HUDEP-2 (cell line): ENCODE results near the gene MGAT5.

Experiments
- DNase-seq, 76 experiments: peaks; one replicate each; lab custom pipeline; 2025; ENCODE audit not compliant: unreplicated experiment in 76 of 76; lab: John Stamatoyannopoulos, UW

MGAT5 gene

GRCh38 chr2:134325696-134326095 lies 71.8 kb downstream of the MGAT5 start:
- DNase-seq: no peak

GRCh38 chr2:134327367-134327766 lies 73.5 kb downstream of the MGAT5 start:
- no peak for DNase-seq

GRCh38 chr2:134331081-134331480 lies 77.2 kb downstream of the MGAT5 start:
- no peak for DNase-seq

- DNase-seq: no peak
Measured at GRCh38 chr2:134333646-134334189, 79.8 kb downstream of the MGAT5 start.

- no peak for DNase-seq
Measured at GRCh38 chr2:134334542-134335353, 80.9 kb downstream of the MGAT5 start.

GRCh38 chr2:134335601-134336000 lies 81.7 kb downstream of the MGAT5 start:
- DNase-seq: no peak

GRCh38 chr2:134336352-134336751 lies 82.5 kb downstream of the MGAT5 start:
- no peak for DNase-seq

- DNase-seq: no peak
Measured at GRCh38 chr2:134336921-134337320, 83.0 kb downstream of the MGAT5 start.

GRCh38 chr2:134337631-134338030 lies 83.8 kb downstream of the MGAT5 start:
- no peak for DNase-seq

- no peak for DNase-seq
Measured at GRCh38 chr2:134338208-134338607, 84.3 kb downstream of the MGAT5 start.

GRCh38 chr2:134341476-134341875 lies 87.6 kb downstream of the MGAT5 start:
- DNase-seq: no peak

GRCh38 chr2:134344954-134345697 lies 91.3 kb downstream of the MGAT5 start:
- DNase-seq: no peak

GRCh38 chr2:134346141-134346540 lies 92.3 kb downstream of the MGAT5 start:
- DNase-seq: no peak

- DNase-seq: no peak
Measured at GRCh38 chr2:134347756-134348155, 93.9 kb downstream of the MGAT5 start.

- no peak for DNase-seq
Measured at GRCh38 chr2:134348239-134348638, 94.4 kb downstream of the MGAT5 start.

GRCh38 chr2:134348760-134349159 lies 94.9 kb downstream of the MGAT5 start:
- no peak for DNase-seq

GRCh38 chr2:134351016-134351415 lies 97.1 kb downstream of the MGAT5 start:
- DNase-seq: no peak

- DNase-seq: no peak
Measured at GRCh38 chr2:134351899-134352298, 98.0 kb downstream of the MGAT5 start.

- no peak for DNase-seq
Measured at GRCh38 chr2:134352844-134353243, 99.0 kb downstream of the MGAT5 start.

GRCh38 chr2:134354611-134355010 lies 100.7 kb downstream of the MGAT5 start:
- no peak for DNase-seq

GRCh38 chr2:134357814-134358213 lies 103.9 kb downstream of the MGAT5 start:
- DNase-seq: no peak
